ENCODE data around the gene APBB2. TPM values are rescaled to one million over a fixed set of nuclear protein-coding genes. Genes with fewer than 3 reads are reported as not detected.

APBB2 gene
- total and polyA plus RNA-seq, 2 of the 4 experiments (the other 2 are of a cell fraction) = 47.9 to 75.5 TPM

DNA sequence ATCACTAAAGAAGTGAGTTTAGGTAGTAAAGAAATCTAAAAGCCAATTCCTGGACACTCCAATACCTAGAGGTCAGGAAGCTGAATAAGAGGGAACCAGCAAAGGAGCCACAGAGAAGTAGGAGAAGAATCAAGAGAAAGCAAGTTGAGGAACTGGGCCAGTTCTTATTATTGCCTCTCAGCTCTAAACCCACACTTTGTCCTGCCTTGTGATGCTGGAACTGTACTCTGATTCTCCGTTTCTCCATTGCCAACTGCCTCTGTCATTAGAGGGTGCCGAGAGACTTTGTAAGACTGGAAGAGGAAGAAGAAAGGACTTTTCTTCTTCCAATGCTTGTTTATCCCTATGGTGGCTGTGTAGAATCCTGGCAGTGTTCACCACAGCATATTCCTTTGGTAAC lies 426.0 kb downstream of the APBB2 start:
- dilution Hi-C loops (cut with HindIII; ENCODE audit: low sequenced_read_pairs, unreplicated experiment) (no loop called here), in situ Hi-C loops (cut with MboI; ENCODE audit: low sequenced_read_pairs) (no loop called here)

More for the DNA sequence above, 426.0 kb downstream of the APBB2 start:
- DNase-seq (no peak), ATAC-seq (ENCODE audit: low read depth) (no peak)
- no peak overlapping the region for H4K5ac ChIP-seq (ENCODE audit: low read depth, low read length)
- BruUV-seq (replicated peaks) = no TSS peak
- H2AK9ac ChIP-seq (replicated peaks; ENCODE audit: low read depth, low read length, poor library complexity) = no peak overlapping the region
- H3K9me1 ChIP-seq (ENCODE audit: insufficient read depth, low read length) = no peaks in the 10 kb centered on the region
- no peak overlapping the region for H4K8ac ChIP-seq (ENCODE audit: low read depth in 2 of 2, low read length in 2 of 2)
- H3K23ac ChIP-seq (ENCODE audit: low read depth, low read length) = no peak overlapping the region
- no peak overlapping the region for H3K9ac ChIP-seq (ENCODE audit: low read depth, low read length)
- no CpG with 5 or more reads among the region's 2 CpGs for WGBS, 2 experiments (ENCODE audit: extremely low coverage in 2 of 2, insufficient read length in 1 of 2)
- no peak overlapping the region for H3K4me3 ChIP-seq (ENCODE audit: insufficient read depth, low read depth, low read length)
- no peaks in the 10 kb centered on the region for H3K36me3 ChIP-seq (ENCODE audit: control insufficient read depth, insufficient read depth, low read length)
- intact Hi-C loops (cut with micrococcal nuclease) = no loop called here
- no peaks in the 10 kb centered on the region for H3K9me3 ChIP-seq (ENCODE audit: control insufficient read depth, insufficient read depth, low read length)
- no peak overlapping the region for H3K4ac ChIP-seq (ENCODE audit: low read depth, low read length)
- H2AK5ac ChIP-seq (ENCODE audit: low read depth, low read length) = no peak overlapping the region
- ChIA-PET POLR2A (ENCODE audit: unreplicated experiment) (no interaction called here), CTCF (no interaction called here)
- no peaks in the 10 kb centered on the region for H4K20me1 ChIP-seq (ENCODE audit: insufficient read depth, low read length)
- H3K18ac ChIP-seq (ENCODE audit: low read depth, low read length) = no peak overlapping the region
- H2BK120ac ChIP-seq (ENCODE audit: low read depth, low read length) = no peak overlapping the region
- no peak overlapping the region for H3K56ac ChIP-seq (ENCODE audit: extremely low read depth, insufficient read depth, low read length)
- no peak overlapping the region for H4K91ac ChIP-seq (ENCODE audit: insufficient read depth, low read depth, low read length)
- no peak overlapping the region for H2BK15ac ChIP-seq (ENCODE audit: low read depth, low read length)
- H3K79me1 ChIP-seq (ENCODE audit: low read depth in 1 of 2, low read length in 2 of 2) = no peaks in the 10 kb centered on the region
- TF ChIP-seq NFE2L2 (IDR thresholded peaks at IDR 0.05; ENCODE audit: low read depth, low read length) (no peak), CEBPB (IDR thresholded peaks at IDR 0.05; ENCODE audit: low read depth, low read length) (no peak), RCOR1 (IDR thresholded peaks at IDR 0.05; ENCODE audit: insufficient replicate concordance, low read length) (no peak), BHLHE40 (IDR thresholded peaks at IDR 0.05; ENCODE audit: low read depth, low read length) (no peak), SMC3 (IDR thresholded peaks at IDR 0.05; ENCODE audit: low read depth, low read length) (no peak), MAFK (IDR thresholded peaks at IDR 0.05; ENCODE audit: low read depth, low read length) (no peak), POLR2A (IDR thresholded peaks at IDR 0.05; ENCODE audit: low read depth, low read length) (no peak), CHD1 (IDR thresholded peaks at IDR 0.05; ENCODE audit: low read depth, low read length) (no peak), FOS (IDR thresholded peaks at IDR 0.05; ENCODE audit: low read depth, low read length) (no peak), MXI1 (IDR thresholded peaks at IDR 0.05; ENCODE audit: borderline replicate concordance, low read depth, low read length) (no peak), MAZ (IDR thresholded peaks at IDR 0.05; ENCODE audit: borderline replicate concordance, low read depth, low read length) (no peak), RFX5 (IDR thresholded peaks at IDR 0.05; ENCODE audit: low read depth, low read length) (no peak)
- TF ChIP-seq, protein P1, sequence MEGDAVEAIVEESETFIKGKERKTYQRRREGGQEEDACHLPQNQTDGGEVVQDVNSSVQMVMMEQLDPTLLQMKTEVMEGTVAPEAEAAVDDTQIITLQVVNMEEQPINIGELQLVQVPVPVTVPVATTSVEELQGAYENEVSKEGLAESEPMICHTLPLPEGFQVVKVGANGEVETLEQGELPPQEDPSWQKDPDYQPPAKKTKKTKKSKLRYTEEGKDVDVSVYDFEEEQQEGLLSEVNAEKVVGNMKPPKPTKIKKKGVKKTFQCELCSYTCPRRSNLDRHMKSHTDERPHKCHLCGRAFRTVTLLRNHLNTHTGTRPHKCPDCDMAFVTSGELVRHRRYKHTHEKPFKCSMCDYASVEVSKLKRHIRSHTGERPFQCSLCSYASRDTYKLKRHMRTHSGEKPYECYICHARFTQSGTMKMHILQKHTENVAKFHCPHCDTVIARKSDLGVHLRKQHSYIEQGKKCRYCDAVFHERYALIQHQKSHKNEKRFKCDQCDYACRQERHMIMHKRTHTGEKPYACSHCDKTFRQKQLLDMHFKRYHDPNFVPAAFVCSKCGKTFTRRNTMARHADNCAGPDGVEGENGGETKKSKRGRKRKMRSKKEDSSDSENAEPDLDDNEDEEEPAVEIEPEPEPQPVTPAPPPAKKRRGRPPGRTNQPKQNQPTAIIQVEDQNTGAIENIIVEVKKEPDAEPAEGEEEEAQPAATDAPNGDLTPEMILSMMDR (conservative IDR thresholded peaks at IDR 0.05; ENCODE audit: low read depth, low read length) = no peak
- no peak overlapping the region for H2BK20ac ChIP-seq (ENCODE audit: low read depth, low read length)
- no peak overlapping the region for H2BK5ac ChIP-seq (ENCODE audit: low read depth, low read length, poor library complexity, severe bottlenecking)
- H2AFZ ChIP-seq (replicated peaks; ENCODE audit: low read length, poor library complexity) = no peak overlapping the region
- H3K4me1 ChIP-seq (ENCODE audit: control insufficient read depth, insufficient read depth, low read length) = no peaks in the 10 kb centered on the region
- no peak overlapping the region for H3K4me2 ChIP-seq (ENCODE audit: low read depth, low read length)
- H3K27ac ChIP-seq (ENCODE audit: insufficient read depth, low read length) = no peak overlapping the region
- H3K27me3 ChIP-seq (ENCODE audit: control insufficient read depth, insufficient read depth, low read length) = peaks cover 10% of the 10 kb centered on the region
- H3K14ac ChIP-seq (replicated peaks; ENCODE audit: low read depth, low read length) = no peak overlapping the region

All from IMR-90 (cell line).